ENCODE data around the gene WDTC1. TPM values are rescaled to one million over a fixed set of nuclear protein-coding genes. Genes with fewer than 3 reads are reported as not detected.

WDTC1 gene
- total and polyA plus RNA-seq, 2 experiments from 2014 or later: 3.8 to 14.0 TPM

DNA sequence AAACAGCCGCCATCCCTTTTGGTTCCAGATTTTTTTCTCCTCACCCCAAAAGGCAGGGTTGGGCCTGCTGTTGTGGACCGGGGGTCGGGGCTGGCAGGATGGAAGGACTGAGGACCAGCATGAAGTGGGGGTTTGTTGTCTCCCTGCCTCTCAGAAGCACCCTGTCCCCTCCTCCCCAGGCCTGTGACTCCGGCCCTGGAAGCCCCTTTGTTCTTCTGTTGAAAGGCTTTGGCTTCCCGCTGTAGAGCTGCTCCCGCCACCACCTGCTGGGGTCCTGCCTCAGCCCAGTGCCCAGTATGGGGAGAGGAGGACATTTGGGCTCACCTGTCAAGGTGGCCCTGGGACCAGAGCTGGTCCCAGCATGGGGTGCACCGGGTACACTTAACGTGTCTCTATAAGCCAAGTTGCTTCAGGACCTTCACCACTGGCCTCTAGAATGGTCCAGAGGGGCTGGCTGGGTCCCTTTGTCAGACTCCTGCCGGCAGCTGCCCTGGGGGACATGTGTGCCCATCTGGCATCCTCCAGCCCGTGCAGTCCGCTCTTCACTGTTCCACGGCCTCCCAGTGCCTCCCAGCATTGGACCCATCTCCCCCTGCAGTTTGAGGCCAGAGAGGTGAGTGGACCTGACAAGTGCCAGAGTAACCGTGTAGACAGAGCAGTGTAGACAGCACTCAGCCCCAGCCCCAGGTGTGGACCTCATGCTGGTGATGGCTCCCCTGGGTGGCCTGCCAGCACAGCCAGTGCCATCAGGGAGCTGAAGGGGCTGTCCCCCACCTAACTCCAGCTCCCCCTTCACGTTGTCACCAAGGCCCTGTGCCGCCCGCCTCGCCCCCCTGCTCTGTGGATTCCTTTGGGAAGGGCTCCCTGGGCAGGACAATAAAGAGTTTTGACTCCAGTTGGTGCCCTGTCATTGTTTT is 101.3 kb downstream of the WDTC1 start:
- Mint-ChIP-seq H3K27ac (no peak overlapping the region), H3K9me3 (no peaks in the 10 kb centered on the region), H3K4me3 (no peak overlapping the region), H3K4me1 (peaks cover 9% of the 10 kb centered on the region), H3K27me3 (ENCODE audit: insufficient read depth, low read depth, poor library complexity) (peaks cover 14% of the 10 kb centered on the region), H3K36me3 (ENCODE audit: low read depth) (peaks cover 38% of the 10 kb centered on the region)
- no peak overlapping the region for H3K4me3 ChIP-seq
- no peak overlapping the region for H2AFZ ChIP-seq
- H4K20me1 ChIP-seq (replicated peaks; ENCODE audit: insufficient read depth): no peaks in the 10 kb centered on the region; the same call in 1 of the 2 replicates
- no peak overlapping the region for H3K27ac ChIP-seq (ENCODE audit: low read depth)
- TF ChIP-seq ZNF331 (CRISPR knock-in tag; IDR thresholded peaks at IDR 0.05; ENCODE audit: low read depth): no peak
- TF ChIP-seq ZNF114 (CRISPR knock-in tag; IDR thresholded peaks at IDR 0.05): no peak
- TF ChIP-seq EZH2phosphoT487 (IDR thresholded peaks at IDR 0.05; ENCODE audit: unreplicated experiment): no peak
- TF ChIP-seq, protein P1, sequence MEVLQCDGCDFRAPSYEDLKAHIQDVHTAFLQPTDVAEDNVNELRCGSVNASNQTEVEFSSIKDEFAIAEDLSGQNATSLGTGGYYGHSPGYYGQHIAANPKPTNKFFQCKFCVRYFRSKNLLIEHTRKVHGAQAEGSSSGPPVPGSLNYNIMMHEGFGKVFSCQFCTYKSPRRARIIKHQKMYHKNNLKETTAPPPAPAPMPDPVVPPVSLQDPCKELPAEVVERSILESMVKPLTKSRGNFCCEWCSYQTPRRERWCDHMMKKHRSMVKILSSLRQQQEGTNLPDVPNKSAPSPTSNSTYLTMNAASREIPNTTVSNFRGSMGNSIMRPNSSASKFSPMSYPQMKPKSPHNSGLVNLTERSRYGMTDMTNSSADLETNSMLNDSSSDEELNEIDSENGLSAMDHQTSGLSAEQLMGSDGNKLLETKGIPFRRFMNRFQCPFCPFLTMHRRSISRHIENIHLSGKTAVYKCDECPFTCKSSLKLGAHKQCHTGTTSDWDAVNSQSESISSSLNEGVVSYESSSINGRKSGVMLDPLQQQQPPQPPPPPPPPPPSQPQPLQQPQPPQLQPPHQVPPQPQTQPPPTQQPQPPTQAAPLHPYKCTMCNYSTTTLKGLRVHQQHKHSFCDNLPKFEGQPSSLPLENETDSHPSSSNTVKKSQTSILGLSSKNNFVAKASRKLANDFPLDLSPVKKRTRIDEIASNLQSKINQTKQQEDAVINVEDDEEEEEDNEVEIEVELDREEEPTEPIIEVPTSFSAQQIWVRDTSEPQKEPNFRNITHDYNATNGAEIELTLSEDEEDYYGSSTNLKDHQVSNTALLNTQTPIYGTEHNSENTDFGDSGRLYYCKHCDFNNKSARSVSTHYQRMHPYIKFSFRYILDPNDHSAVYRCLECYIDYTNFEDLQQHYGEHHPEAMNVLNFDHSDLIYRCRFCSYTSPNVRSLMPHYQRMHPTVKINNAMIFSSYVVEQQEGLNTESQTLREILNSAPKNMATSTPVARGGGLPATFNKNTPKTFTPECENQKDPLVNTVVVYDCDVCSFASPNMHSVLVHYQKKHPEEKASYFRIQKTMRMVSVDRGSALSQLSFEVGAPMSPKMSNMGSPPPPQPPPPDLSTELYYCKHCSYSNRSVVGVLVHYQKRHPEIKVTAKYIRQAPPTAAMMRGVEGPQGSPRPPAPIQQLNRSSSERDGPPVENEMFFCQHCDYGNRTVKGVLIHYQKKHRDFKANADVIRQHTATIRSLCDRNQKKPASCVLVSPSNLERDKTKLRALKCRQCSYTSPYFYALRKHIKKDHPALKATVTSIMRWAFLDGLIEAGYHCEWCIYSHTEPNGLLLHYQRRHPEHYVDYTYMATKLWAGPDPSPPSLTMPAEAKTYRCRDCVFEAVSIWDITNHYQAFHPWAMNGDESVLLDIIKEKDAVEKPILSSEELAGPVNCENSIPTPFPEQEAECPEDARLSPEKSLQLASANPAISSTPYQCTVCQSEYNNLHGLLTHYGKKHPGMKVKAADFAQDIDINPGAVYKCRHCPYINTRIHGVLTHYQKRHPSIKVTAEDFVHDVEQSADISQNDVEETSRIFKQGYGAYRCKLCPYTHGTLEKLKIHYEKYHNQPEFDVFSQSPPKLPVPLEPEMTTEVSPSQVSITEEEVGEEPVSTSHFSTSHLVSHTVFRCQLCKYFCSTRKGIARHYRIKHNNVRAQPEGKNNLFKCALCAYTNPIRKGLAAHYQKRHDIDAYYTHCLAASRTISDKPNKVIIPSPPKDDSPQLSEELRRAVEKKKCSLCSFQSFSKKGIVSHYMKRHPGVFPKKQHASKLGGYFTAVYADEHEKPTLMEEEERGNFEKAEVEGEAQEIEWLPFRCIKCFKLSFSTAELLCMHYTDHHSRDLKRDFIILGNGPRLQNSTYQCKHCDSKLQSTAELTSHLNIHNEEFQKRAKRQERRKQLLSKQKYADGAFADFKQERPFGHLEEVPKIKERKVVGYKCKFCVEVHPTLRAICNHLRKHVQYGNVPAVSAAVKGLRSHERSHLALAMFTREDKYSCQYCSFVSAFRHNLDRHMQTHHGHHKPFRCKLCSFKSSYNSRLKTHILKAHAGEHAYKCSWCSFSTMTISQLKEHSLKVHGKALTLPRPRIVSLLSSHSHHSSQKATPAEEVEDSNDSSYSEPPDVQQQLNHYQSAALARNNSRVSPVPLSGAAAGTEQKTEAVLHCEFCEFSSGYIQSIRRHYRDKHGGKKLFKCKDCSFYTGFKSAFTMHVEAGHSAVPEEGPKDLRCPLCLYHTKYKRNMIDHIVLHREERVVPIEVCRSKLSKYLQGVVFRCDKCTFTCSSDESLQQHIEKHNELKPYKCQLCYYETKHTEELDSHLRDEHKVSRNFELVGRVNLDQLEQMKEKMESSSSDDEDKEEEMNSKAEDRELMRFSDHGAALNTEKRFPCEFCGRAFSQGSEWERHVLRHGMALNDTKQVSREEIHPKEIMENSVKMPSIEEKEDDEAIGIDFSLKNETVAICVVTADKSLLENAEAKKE (CRISPR knock-in tag; IDR thresholded peaks at IDR 0.05): no peak
- no peak for TF ChIP-seq CREB1 (CRISPR knock-in tag; IDR thresholded peaks at IDR 0.05; ENCODE audit: low read depth)
- no peak for TF ChIP-seq STAT1 (IDR thresholded peaks at IDR 0.05; ENCODE audit: unreplicated experiment)
- no peak for TF ChIP-seq JUNB (IDR thresholded peaks at IDR 0.05; ENCODE audit: unreplicated experiment)
- TF ChIP-seq, protein P2, sequence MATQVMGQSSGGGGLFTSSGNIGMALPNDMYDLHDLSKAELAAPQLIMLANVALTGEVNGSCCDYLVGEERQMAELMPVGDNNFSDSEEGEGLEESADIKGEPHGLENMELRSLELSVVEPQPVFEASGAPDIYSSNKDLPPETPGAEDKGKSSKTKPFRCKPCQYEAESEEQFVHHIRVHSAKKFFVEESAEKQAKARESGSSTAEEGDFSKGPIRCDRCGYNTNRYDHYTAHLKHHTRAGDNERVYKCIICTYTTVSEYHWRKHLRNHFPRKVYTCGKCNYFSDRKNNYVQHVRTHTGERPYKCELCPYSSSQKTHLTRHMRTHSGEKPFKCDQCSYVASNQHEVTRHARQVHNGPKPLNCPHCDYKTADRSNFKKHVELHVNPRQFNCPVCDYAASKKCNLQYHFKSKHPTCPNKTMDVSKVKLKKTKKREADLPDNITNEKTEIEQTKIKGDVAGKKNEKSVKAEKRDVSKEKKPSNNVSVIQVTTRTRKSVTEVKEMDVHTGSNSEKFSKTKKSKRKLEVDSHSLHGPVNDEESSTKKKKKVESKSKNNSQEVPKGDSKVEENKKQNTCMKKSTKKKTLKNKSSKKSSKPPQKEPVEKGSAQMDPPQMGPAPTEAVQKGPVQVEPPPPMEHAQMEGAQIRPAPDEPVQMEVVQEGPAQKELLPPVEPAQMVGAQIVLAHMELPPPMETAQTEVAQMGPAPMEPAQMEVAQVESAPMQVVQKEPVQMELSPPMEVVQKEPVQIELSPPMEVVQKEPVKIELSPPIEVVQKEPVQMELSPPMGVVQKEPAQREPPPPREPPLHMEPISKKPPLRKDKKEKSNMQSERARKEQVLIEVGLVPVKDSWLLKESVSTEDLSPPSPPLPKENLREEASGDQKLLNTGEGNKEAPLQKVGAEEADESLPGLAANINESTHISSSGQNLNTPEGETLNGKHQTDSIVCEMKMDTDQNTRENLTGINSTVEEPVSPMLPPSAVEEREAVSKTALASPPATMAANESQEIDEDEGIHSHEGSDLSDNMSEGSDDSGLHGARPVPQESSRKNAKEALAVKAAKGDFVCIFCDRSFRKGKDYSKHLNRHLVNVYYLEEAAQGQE (IDR thresholded peaks at IDR 0.05; ENCODE audit: unreplicated experiment): no peak
- TF ChIP-seq, protein P3, sequence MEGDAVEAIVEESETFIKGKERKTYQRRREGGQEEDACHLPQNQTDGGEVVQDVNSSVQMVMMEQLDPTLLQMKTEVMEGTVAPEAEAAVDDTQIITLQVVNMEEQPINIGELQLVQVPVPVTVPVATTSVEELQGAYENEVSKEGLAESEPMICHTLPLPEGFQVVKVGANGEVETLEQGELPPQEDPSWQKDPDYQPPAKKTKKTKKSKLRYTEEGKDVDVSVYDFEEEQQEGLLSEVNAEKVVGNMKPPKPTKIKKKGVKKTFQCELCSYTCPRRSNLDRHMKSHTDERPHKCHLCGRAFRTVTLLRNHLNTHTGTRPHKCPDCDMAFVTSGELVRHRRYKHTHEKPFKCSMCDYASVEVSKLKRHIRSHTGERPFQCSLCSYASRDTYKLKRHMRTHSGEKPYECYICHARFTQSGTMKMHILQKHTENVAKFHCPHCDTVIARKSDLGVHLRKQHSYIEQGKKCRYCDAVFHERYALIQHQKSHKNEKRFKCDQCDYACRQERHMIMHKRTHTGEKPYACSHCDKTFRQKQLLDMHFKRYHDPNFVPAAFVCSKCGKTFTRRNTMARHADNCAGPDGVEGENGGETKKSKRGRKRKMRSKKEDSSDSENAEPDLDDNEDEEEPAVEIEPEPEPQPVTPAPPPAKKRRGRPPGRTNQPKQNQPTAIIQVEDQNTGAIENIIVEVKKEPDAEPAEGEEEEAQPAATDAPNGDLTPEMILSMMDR (conservative IDR thresholded peaks at IDR 0.05; ENCODE audit: low read depth in 2 of 2): no peak
- TF ChIP-seq, protein P4, sequence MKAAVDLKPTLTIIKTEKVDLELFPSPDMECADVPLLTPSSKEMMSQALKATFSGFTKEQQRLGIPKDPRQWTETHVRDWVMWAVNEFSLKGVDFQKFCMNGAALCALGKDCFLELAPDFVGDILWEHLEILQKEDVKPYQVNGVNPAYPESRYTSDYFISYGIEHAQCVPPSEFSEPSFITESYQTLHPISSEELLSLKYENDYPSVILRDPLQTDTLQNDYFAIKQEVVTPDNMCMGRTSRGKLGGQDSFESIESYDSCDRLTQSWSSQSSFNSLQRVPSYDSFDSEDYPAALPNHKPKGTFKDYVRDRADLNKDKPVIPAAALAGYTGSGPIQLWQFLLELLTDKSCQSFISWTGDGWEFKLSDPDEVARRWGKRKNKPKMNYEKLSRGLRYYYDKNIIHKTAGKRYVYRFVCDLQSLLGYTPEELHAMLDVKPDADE (IDR thresholded peaks at IDR 0.05): no peak
- no peak for TF ChIP-seq EZH2 (IDR thresholded peaks at IDR 0.05; ENCODE audit: low read depth, unreplicated experiment)
- TF ChIP-seq POLR2AphosphoS5 (IDR thresholded peaks at IDR 0.05; ENCODE audit: low read depth): no peak
- no peak for TF ChIP-seq NANOG (IDR thresholded peaks at IDR 0.05; ENCODE audit: borderline replicate concordance)
- no peak overlapping the region for H3K4me2 ChIP-seq
- H3K27me3 ChIP-seq (ENCODE audit: insufficient read depth): no peaks in the 10 kb centered on the region
- 0 out of 2 replicates have a peak, but pooled peaks cover 2% of the 10 kb centered on the region for H3K4me1 ChIP-seq (ENCODE audit: insufficient read depth)
- DNase-seq (ENCODE audit: low spot score) (no peak), ATAC-seq (no peak)
- peaks cover 5% of the 10 kb centered on the region; the same call in 1 of the 2 replicates for H3F3A ChIP-seq (replicated peaks; ENCODE audit: low read depth)
- peaks cover 4% of the 10 kb centered on the region; the same call in 1 of the 2 replicates for H3K36me3 ChIP-seq (ENCODE audit: insufficient read depth)
- H3K79me2 ChIP-seq (replicated peaks; ENCODE audit: insufficient read depth): no peaks in the 10 kb centered on the region
- no peaks in the 10 kb centered on the region for H3K9me2 ChIP-seq (ENCODE audit: insufficient read depth)

Data from GM23338 (cell line).